Breast epithelium (tissue), 4 donors: ENCODE results near the gene HNRNPA2B1. TPM values are rescaled to one million over a fixed set of nuclear protein-coding genes. Genes with fewer than 3 reads are reported as not detected.

ENCODE experiments used
- DNase-seq, 2 donors: peaks; one replicate each; pipeline ENCODE4 v3.0.0-alpha.2; 2019; ENCODE audit warnings: low spot score in 2 of 2
- H3K27ac ChIP-seq, 2 donors: fragments of 200-600 bp; sonication (generic) in 1 of 2; one replicate each; pipeline ENCODE4 v1.5.1; 2016 to 2019; ENCODE audit warnings: mild to moderate bottlenecking in 1 of 2
- H3K27me3 ChIP-seq, 2 donors: fragments of 200-600 bp; sonication (generic) in 1 of 2; one replicate each; pipeline versions ENCODE4 v1.5.1 to v1.6.0; 2017 to 2019; ENCODE audit warnings: control low read depth in 1 of 2, mild to moderate bottlenecking in 1 of 2
- H3K36me3 ChIP-seq: fragments of 200-600 bp; one replicate; pipeline ENCODE4 v1.5.1; 2019
- H3K4me1 ChIP-seq, 2 donors: fragments of 200-600 bp; sonication (generic); one replicate each; pipeline ENCODE4 v1.5.1; 2016 to 2019; ENCODE audit warnings: control low read depth in 1 of 2
- H3K4me3 ChIP-seq, 3 donors: fragments of 200-600 bp; sonication (generic); 1 replicate in 2 of 3; 2 replicates in 1 of 3; pipeline ENCODE4 v1.5.1; 2016 to 2019; ENCODE audit warnings: mild to moderate bottlenecking in 3 of 3, moderate library complexity in 2 of 3
- H3K9me3 ChIP-seq, 2 donors: fragments of 200-600 bp; sonication (generic) in 1 of 2; one replicate each; pipeline ENCODE4 v1.5.1; 2016 to 2019; ENCODE audit warnings: control low read depth in 1 of 2
- POLR2A ChIP-seq: fragments of 450-650 bp; IDR thresholded peaks from one replicate; pipeline ENCODE4 v1.6.1; 2016; ENCODE audit warnings: antibody characterized with exemption, mild to moderate bottlenecking, moderate library complexity
- POLR2AphosphoS5 ChIP-seq, 3 donors: sonication (generic); formaldehyde crosslinking; IDR thresholded peaks; one replicate each; pipeline ENCODE4 v1.6.1; 2017; ENCODE audit warnings: antibody characterized with exemption in 3 of 3
- intact Hi-C: fragments of 100-400 bp; cut with DNase I; formaldehyde crosslinking; loops from one replicate; pipeline ENCODE4 v1.15.1; 2023; ENCODE audit warnings: low total_unique reads
- total RNA-seq, 3 donors: library from RNA; depleted of rRNA; stranded (reverse); fragments of >200 nt; gene quantifications; one replicate each; pipeline ENCODE4 v1.1.0, GENCODE V29; 2016
- TF ChIP-seq, protein P1 (sequence below), 3 donors: fragments of 450-650 bp; IDR thresholded peaks; one replicate each; pipeline ENCODE4 v1.5.1; 2016 to 2017; ENCODE audit warnings: antibody characterized with exemption in 3 of 3, mild to moderate bottlenecking in 3 of 3, moderate library complexity in 3 of 3

Gene HNRNPA2B1
- total RNA-seq, 3 donors from 2014 or later = 168 to 324 (median 282) TPM

DNA sequence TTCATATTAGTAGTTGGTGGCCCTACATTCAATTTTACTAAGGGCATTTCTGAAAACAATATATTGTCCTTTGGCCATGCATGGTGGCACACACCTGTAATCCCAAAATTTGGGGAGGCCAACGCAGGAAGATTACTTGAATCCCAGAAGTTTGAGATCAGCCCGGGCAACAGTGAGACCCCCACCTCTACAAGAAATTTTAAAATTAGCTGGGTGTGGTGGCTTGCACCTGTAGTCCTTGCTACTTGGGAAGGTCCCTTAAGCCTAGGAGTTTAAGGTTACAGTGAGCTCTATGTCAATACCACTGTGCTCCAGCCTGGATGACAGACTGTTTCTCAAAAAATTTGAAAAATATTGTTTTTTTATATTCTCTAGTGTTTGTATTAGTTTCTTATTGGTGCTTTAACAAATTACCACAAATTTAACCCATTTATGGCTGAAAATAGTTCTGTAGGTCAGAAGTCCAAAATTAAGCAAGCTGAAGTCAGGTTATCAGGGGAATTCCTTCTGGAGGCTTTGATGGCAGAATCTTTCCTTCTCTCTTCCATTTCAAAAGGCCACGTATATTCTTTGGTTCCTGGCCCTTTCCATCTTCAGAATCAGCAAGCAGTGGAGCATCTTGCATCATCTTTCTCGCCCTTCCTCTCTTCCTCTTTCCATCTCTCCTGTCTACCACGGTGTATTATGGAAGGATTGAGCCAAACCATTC, 13.4 kb upstream of the HNRNPA2B1 start:
- intact Hi-C loops = no loop called here
- TF ChIP-seq, protein P1, sequence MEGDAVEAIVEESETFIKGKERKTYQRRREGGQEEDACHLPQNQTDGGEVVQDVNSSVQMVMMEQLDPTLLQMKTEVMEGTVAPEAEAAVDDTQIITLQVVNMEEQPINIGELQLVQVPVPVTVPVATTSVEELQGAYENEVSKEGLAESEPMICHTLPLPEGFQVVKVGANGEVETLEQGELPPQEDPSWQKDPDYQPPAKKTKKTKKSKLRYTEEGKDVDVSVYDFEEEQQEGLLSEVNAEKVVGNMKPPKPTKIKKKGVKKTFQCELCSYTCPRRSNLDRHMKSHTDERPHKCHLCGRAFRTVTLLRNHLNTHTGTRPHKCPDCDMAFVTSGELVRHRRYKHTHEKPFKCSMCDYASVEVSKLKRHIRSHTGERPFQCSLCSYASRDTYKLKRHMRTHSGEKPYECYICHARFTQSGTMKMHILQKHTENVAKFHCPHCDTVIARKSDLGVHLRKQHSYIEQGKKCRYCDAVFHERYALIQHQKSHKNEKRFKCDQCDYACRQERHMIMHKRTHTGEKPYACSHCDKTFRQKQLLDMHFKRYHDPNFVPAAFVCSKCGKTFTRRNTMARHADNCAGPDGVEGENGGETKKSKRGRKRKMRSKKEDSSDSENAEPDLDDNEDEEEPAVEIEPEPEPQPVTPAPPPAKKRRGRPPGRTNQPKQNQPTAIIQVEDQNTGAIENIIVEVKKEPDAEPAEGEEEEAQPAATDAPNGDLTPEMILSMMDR (IDR thresholded peaks at IDR 0.05) = no peak
- no peak for TF ChIP-seq POLR2A
- no peak for TF ChIP-seq POLR2AphosphoS5 (IDR thresholded peaks at IDR 0.05)
- no peak for DNase-seq
- Histone ChIP-seq H3K9me3 (no peaks in the 10 kb centered on the region), H3K4me1 (no peaks in the 10 kb centered on the region), H3K27ac (no peak overlapping the region), H3K4me3 (no peak overlapping the region), H3K27me3 (no peaks in the 10 kb centered on the region), H3K36me3 (no peaks in the 10 kb centered on the region)

DNA sequence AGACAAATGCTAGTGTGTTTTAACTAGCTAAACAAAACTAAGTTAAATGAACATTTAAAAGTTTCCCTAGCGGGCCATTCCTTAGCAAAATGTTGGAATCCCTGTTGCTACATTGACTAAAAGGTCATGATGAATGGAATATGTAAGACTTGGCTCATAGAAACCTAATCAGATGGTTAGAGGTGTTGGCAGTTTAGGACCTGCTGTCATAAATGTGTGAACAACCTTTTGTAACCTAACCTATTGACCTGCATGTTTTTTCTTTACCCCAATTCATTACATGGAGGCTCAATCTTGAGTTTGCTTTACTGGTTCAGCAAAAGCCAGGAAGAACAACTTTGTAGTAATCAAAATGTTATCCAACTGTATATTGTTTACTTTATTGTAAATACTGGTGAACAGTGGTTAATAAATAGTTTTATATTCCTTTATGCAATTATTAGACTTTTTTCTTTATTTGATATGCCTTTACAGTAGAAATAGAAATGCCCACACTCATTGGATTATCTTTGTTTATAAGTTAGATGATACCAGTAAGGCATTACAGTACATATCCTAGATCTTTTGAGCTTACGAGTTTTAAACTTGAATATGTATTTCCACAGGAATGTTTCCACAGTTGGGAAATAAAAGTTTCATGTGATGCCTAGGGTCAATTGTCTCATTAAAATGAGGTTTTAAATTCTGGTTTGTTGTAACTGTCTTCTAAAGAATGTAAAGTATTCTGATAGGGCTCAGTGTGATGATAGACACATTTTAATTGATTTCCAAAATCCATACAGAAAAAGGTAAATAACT, 12.6 kb upstream of the HNRNPA2B1 start:
- no peaks in the 10 kb centered on the region for H3K4me1 ChIP-seq
- no peaks in the 10 kb centered on the region for H3K36me3 ChIP-seq
- intact Hi-C loops = no loop called here
- H3K27me3 ChIP-seq = no peaks in the 10 kb centered on the region
- TF ChIP-seq POLR2A = no peak
- TF ChIP-seq POLR2AphosphoS5 (IDR thresholded peaks at IDR 0.05) = no peak
- TF ChIP-seq, protein P1 (IDR thresholded peaks at IDR 0.05) = no peak
- no peak for DNase-seq
- H3K27ac ChIP-seq = no peak overlapping the region
- no peaks in the 10 kb centered on the region for H3K9me3 ChIP-seq
- no peak overlapping the region for H3K4me3 ChIP-seq

DNA sequence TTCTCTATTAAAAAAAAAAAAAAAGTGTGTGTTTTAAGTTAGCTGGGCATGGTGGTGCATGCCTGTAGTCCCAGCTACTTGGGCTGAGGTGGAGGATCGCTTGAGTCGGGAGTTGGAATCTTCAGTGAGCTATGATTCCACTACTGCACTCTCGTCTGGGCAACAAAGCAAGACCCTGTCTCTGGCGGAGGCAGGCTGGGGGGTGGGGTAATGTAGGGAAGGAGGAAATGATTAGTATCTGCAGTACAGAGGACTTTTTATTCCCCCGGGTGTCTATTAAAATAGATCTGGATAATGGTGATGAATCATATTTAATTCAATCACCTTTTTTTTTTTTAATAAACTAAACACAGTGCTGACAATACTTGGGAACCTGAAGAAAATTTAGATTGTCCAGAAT, 7.5 kb upstream of the HNRNPA2B1 start:
- Histone ChIP-seq H3K9me3 (no peaks in the 10 kb centered on the region), H3K4me3 (no peak overlapping the region)

DNA sequence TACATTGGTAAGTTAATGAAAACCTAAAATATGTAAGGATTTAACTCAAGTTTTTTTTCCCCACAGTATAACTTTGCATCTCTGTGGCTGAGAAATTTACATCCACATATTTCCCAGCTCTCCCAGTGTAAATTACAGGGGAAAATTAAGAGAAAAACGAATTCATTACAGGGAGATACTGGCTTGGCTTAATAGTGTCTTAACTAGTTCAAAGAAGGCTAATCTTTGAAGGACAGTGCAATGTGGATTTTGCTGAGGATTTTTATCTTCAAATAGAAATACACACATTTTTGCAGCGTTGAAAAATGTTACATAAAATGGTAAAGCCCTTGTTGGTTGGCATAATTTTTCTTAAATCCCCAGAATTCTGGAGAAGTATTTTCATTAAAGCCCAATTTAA, 2.5 kb upstream of the HNRNPA2B1 start:
- H3K27me3 ChIP-seq = no peaks in the 10 kb centered on the region
- peaks cover 5 to 10% of the 10 kb centered on the region in 2 donors for H3K4me1 ChIP-seq
- H3K36me3 ChIP-seq = no peaks in the 10 kb centered on the region
- intact Hi-C loops = loop anchor here (10.0 kb wide), 1 partner anchor 952 kb away; the partner anchor contains the start of genes HOXA3 and HOXA7
- peak overlapping the region in 1 of 2 donors; percentile 100 for H3K27ac ChIP-seq
- peak overlapping the region; percentile 97 to 100 (median 100) for H3K4me3 ChIP-seq
- no peaks in the 10 kb centered on the region for H3K9me3 ChIP-seq
- no peak for DNase-seq
- no peak for TF ChIP-seq POLR2A
- no peak for TF ChIP-seq POLR2AphosphoS5 (IDR thresholded peaks at IDR 0.05)
- TF ChIP-seq, protein P1 (IDR thresholded peaks at IDR 0.05) = no peak

More for the DNA sequence above, 7.5 kb upstream of the HNRNPA2B1 start:
- H3K36me3 ChIP-seq = no peaks in the 10 kb centered on the region
- H3K27me3 ChIP-seq = no peaks in the 10 kb centered on the region
- H3K4me1 ChIP-seq = peaks cover 5 to 8% of the 10 kb centered on the region in 2 donors
- DNase-seq = no peak
- H3K27ac ChIP-seq = no peak overlapping the region
- no peak for TF ChIP-seq POLR2A
- intact Hi-C loops = loop anchor here (10.0 kb wide), 1 partner anchor 947 kb away; the partner anchor contains the start of genes HOXA3 and HOXA7

DNA sequence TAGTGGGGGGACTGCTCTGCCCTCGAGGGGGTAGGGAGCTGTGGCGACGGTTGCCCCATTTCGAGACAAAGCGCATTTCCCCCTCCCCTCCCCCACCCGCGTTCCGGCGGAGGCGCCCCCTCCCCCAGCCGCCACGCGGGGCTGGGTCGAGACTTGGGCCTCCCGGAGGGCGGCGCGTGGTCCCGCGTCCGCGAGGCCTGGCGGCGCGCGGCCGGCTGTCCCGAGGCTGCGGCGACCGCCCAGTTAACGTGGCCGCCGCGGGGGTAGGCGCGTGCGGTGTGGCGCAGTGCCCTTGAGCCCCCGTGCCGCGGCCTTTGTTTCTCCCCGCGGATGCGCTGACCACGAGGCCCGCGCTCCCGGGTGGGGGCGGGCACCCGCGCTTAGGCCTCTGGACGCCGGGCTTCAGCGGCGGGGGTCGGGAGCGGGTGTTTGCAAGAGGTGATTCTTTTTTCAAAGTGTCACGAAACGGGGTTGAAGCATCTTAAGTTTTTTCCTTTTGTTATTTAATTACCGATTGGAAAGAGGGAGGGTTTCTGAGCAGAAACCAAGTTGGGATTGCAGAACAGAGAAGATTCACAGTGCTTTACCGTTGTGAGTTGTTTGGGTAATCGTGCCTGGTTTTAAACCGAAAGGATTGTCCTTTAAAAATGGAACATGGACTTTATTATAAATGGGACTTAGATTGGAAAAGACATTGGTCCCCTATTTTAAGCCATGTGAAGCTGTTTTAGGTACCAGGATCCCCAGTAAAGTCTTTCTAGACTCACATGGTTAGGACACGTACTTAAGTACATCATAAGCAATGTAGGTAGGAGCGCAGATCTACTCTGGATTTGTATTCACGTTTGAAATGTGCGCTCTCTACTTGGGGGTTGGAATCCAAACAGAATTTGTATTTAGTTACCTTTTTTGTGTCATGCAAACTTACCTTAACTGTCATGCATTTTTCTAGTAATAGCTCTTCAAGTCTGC, 1.8 kb upstream of the HNRNPA2B1 start:
- TF ChIP-seq POLR2A (no peak), POLR2AphosphoS5 (IDR thresholded peaks at IDR 0.05) (no peak)
- TF ChIP-seq, protein P1 (IDR thresholded peaks at IDR 0.05) = no peak
- H3K27ac ChIP-seq = peak overlapping the region; percentile 100
- peak overlapping the region; percentile 97 to 100 (median 100) for H3K4me3 ChIP-seq
- no peak for DNase-seq
- H3K9me3 ChIP-seq = no peaks in the 10 kb centered on the region
- intact Hi-C loops = loop anchor here (10.0 kb wide), 1 partner anchor 952 kb away; the partner anchor contains the start of genes HOXA3 and HOXA7
- H3K36me3 ChIP-seq = no peaks in the 10 kb centered on the region
- H3K27me3 ChIP-seq = no peaks in the 10 kb centered on the region
- peaks cover 5 to 13% of the 10 kb centered on the region in 2 donors for H3K4me1 ChIP-seq
